GM12873 (cell line): Measurements from ENCODE around the gene RLF.
A peak's percentile ranks its signal among the peaks of the same experiment; 100 is the strongest.

ENCODE experiments used
- CTCF ChIP-seq: IDR thresholded peaks from 2 replicates; pipeline ENCODE4 v1.5.1; 2012; ENCODE audit warnings: low read depth, mild to moderate bottlenecking, moderate library complexity, low read length, control low read depth; ENCODE audit not compliant: insufficient read depth; ENCODE audit errors: missing control alignments

Gene RLF

GRCh38 chr1:40133312-40133665, 27.9 kb upstream of the RLF start:
- TF ChIP-seq CTCF: no peak

GRCh38 chr1:40133839-40134238, 27.3 kb upstream of the RLF start:
- TF ChIP-seq CTCF: no peak

- no peak for TF ChIP-seq CTCF
These were observed 20.8 kb upstream of the RLF start for GRCh38 chr1:40140211-40140973.

GRCh38 chr1:40141878-40142535, 19.2 kb upstream of the RLF start:
- TF ChIP-seq CTCF: no peak

GRCh38 chr1:40143891-40144575, 17.2 kb upstream of the RLF start:
- TF ChIP-seq CTCF: peak; percentile 75

GRCh38 chr1:40151457-40152079, 9.6 kb upstream of the RLF start:
- no peak for TF ChIP-seq CTCF

- TF ChIP-seq CTCF: peak; percentile 83
These were observed 8.0 kb upstream of the RLF start for GRCh38 chr1:40153073-40153770.
